Endothelial cell of umbilical vein (primary cell): ENCODE results near the gene SCAMP2. TPM values are rescaled to one million over a fixed set of nuclear protein-coding genes. Genes with fewer than 3 reads are reported as not detected.

Source experiments
- BruUV-seq: library from RNA; stranded (reverse); fragments of 400-500 nt; replicated peaks from 2 replicates; lab custom pipeline; 2021; lab: Mats Ljungman, UMichigan
- CTCF ChIA-PET: fragments of 300-600, 350-600 bp; sonication (Branson Sonifier 250); formaldehyde crosslinking; loops from one replicate; lab custom pipeline; 2021; ENCODE audit warnings: antibody characterized with exemption, inconsistent platforms; lab: Charles Lee
- POLR2A ChIA-PET: fragments of 300-600, 350-600 bp; sonication (Branson Sonifier 250); formaldehyde crosslinking; loops from one replicate; lab custom pipeline; 2021; ENCODE audit warnings: antibody characterized with exemption, inconsistent platforms; lab: Charles Lee
- DNase-seq: peaks from one replicate; pipeline ENCODE4 v3.0.0-alpha.2; 2011; ENCODE audit warnings: low read depth, low spot score
- FAIRE-seq: peaks from 2 replicates; lab custom pipeline; 2011; peaks lifted over from hg19 to GRCh38; lab: Jason Lieb, UNC
- H2AFZ ChIP-seq: 2 replicates; pipeline ENCODE4 v1.6.0; 2012; ENCODE audit warnings: low read depth, low read length, control low read depth, inconsistent platforms
- H3K27ac ChIP-seq: 2 replicates; pipeline ENCODE4 v1.5.1; 2011; ENCODE audit warnings: low read depth, mild to moderate bottlenecking, control low read depth, low read length, moderate library complexity; ENCODE audit not compliant: insufficient read depth
- H3K27me3 ChIP-seq, 2 experiments: 2 replicates each; pipeline versions ENCODE4 v1.6.0 to v1.6.1; 2011; ENCODE audit warnings: low read length in 2 of 2, mixed read lengths in 1 of 2; ENCODE audit not compliant: control insufficient read depth in 2 of 2, insufficient read depth in 2 of 2
- H3K36me3 ChIP-seq, 2 experiments: 2 replicates in 1 of 2; 3 replicates in 1 of 2; pipeline ENCODE4 v1.5.1; 2011; ENCODE audit warnings: low read length in 2 of 2, mild to moderate bottlenecking in 1 of 2, moderate library complexity in 1 of 2; ENCODE audit not compliant: control insufficient read depth in 2 of 2, insufficient read depth in 2 of 2; ENCODE audit errors: extremely low read depth in 1 of 2
- H3K4me1 ChIP-seq: 3 replicates; pipeline ENCODE4 v1.5.1; 2011; ENCODE audit warnings: mild to moderate bottlenecking, low read length; ENCODE audit not compliant: control insufficient read depth, insufficient read depth; ENCODE audit errors: extremely low read depth
- H3K4me2 ChIP-seq: 2 replicates; pipeline ENCODE4 v1.6.1; 2011; ENCODE audit warnings: low read length, control low read depth, mixed read lengths; ENCODE audit not compliant: insufficient read depth
- H3K4me3 ChIP-seq, 3 experiments: fragments of 200-600 bp in 1 of 3; sonication (generic), shearing (Covaris generic) in 1 of 3; replicated peaks in 1 of 3; 2 replicates each; pipeline ENCODE4 v1.5.1; 2011 to 2016; ENCODE audit warnings: control low read depth in 3 of 3, low read length in 3 of 3, mild to moderate bottlenecking in 2 of 3, inconsistent platforms in 1 of 3, low read depth in 1 of 3, moderate library complexity in 1 of 3; ENCODE audit not compliant: insufficient read depth in 1 of 3
- H3K79me2 ChIP-seq: 2 replicates; pipeline ENCODE4 v1.6.0; 2012; ENCODE audit warnings: low read length, inconsistent platforms; ENCODE audit not compliant: control insufficient read depth, insufficient read depth
- H3K9ac ChIP-seq: replicated peaks from 2 replicates; pipeline ENCODE3; 2011; ENCODE audit warnings: low read length, control low read depth; ENCODE audit not compliant: insufficient read depth; ENCODE audit errors: extremely low read depth
- H3K9me1 ChIP-seq: replicated peaks from 3 replicates; pipeline ENCODE4 v1.6.0; 2011; ENCODE audit warnings: mild to moderate bottlenecking, low read length; ENCODE audit not compliant: control insufficient read depth, insufficient read depth; ENCODE audit errors: extremely low read depth
- H3K9me3 ChIP-seq: replicated peaks from 2 replicates; pipeline ENCODE4 v1.5.1; 2012; ENCODE audit warnings: low read length, inconsistent platforms; ENCODE audit not compliant: control insufficient read depth, insufficient read depth
- H4K20me1 ChIP-seq: replicated peaks from 2 replicates; pipeline ENCODE3; 2011; ENCODE audit warnings: mild to moderate bottlenecking, low read length; ENCODE audit not compliant: control insufficient read depth, insufficient read depth; ENCODE audit errors: extremely low read depth
- CTCF ChIP-seq, 2 donors: IDR thresholded peaks; 1 replicate in 1 of 2; 2 replicates in 1 of 2; pipeline ENCODE4 v1.5.1; 2011; ENCODE audit warnings: low read length in 2 of 2, mild to moderate bottlenecking in 2 of 2, moderate library complexity in 2 of 2, control low read depth in 1 of 2, inconsistent platforms in 1 of 2, low read depth in 1 of 2; ENCODE audit not compliant: insufficient read depth in 1 of 2; ENCODE audit errors: extremely low read depth in 1 of 2
- EZH2 ChIP-seq: IDR thresholded peaks from 2 replicates; pipeline ENCODE4 v1.6.1; 2012; ENCODE audit warnings: borderline replicate concordance, low read depth, mild to moderate bottlenecking, moderate library complexity, low read length, inconsistent platforms; ENCODE audit not compliant: severe bottlenecking
- FOS ChIP-seq: IDR thresholded peaks from 2 replicates; pipeline ENCODE4 v1.6.1; 2011; ENCODE audit warnings: mild to moderate bottlenecking, low read length, moderate library complexity, borderline replicate concordance; ENCODE audit not compliant: insufficient read depth
- GATA2 ChIP-seq: IDR thresholded peaks from 2 replicates; pipeline ENCODE4 v1.7.0; 2011; ENCODE audit warnings: low read depth, mild to moderate bottlenecking, moderate library complexity, mixed read lengths, low read length; ENCODE audit not compliant: insufficient read length, insufficient read depth
- JUN ChIP-seq: IDR thresholded peaks from 2 replicates; pipeline ENCODE4 v1.6.1; 2011; ENCODE audit warnings: borderline replicate concordance, low read depth; ENCODE audit not compliant: insufficient read length, insufficient read depth
- MAX ChIP-seq: IDR thresholded peaks from 2 replicates; pipeline ENCODE4 v1.6.1; 2011; ENCODE audit not compliant: insufficient read depth, insufficient read length
- MYC ChIP-seq: IDR thresholded peaks from one replicate; pipeline ENCODE4 v1.6.1; 2011; ENCODE audit warnings: mild to moderate bottlenecking, low read depth, low read length
- POLR2A ChIP-seq: IDR thresholded peaks from 2 replicates; pipeline ENCODE4 v1.6.1; 2012; ENCODE audit warnings: low read depth, mild to moderate bottlenecking, control low read depth, low read length
- POLR2AphosphoS5 ChIP-seq: IDR thresholded peaks from 2 replicates; pipeline ENCODE4 v1.6.1; 2012; ENCODE audit warnings: low read depth, mild to moderate bottlenecking, control low read depth, low read length, moderate library complexity; ENCODE audit not compliant: insufficient read depth
- dilution Hi-C: fragments of 300-500 bp; cut with MboI; formaldehyde crosslinking; loops from one replicate; pipeline ENCODE4 v1.15.0; 2019; ENCODE audit warnings: low sequenced_read_pairs; ENCODE audit not compliant: extremely low pct_ligation_motif_present
- intact Hi-C: fragments of 100-400 bp; cut with micrococcal nuclease; formaldehyde crosslinking; loops from one replicate; pipeline ENCODE4 v1.10.0; 2022
- polyA plus RNA-seq, 4 experiments: library from polyadenylated mRNA; depleted of rRNA in 3 of 4; stranded (reverse) in 3 of 4; unstranded in 1 of 4; fragments of >200 nt; gene quantifications; 2 replicates each; pipeline versions ENCODE4 v1.2.1 to v1.2.3, GENCODE V29; 2011 to 2012; ENCODE audit warnings: missing spikeins in 1 of 4
- total RNA-seq: library from RNA; stranded (reverse); gene quantifications from 2 replicates; pipeline ENCODE4 v1.2.3, GENCODE V29; 2021

The SCAMP2 gene
- total and polyA plus RNA-seq, 2 donors (not counting 3 experiments of a cell fraction or from before 2014, with no cell fraction given) = 67.3 to 256 TPM

GRCh38 chr15:74826921-74827320 lies 46.2 kb downstream of the SCAMP2 start:
- Histone ChIP-seq H3K27ac (no peak overlapping the region), H3K9ac (no peak overlapping the region), H3K36me3 (no peaks in the 10 kb centered on the region), H3K27me3 (peaks cover 14 to 17% of the 10 kb centered on the region in 2 experiments), H3K4me3 (no peak overlapping the region), H3K9me3 (no peaks in the 10 kb centered on the region), H2AFZ (no peak overlapping the region), H3K9me1 (no peaks in the 10 kb centered on the region), H3K4me1 (no peaks in the 10 kb centered on the region), H4K20me1 (no peaks in the 10 kb centered on the region), H3K4me2 (no peak overlapping the region), H3K79me2 (no peaks in the 10 kb centered on the region)
- POLR2A ChIA-PET = no interaction called here
- no peak for TF ChIP-seq CTCF (IDR thresholded peaks at IDR 0.05; ENCODE audit: extremely low read depth in 1 of 2, insufficient read depth in 1 of 2, low read depth in 1 of 2, low read length in 2 of 2)
- no peak for TF ChIP-seq POLR2A
- TF ChIP-seq MAX = no peak
- TF ChIP-seq POLR2AphosphoS5 = no peak
- TF ChIP-seq GATA2 = no peak
- no peak for TF ChIP-seq EZH2
- TF ChIP-seq JUN = no peak
- no peak for TF ChIP-seq FOS
- TF ChIP-seq MYC = no peak
- dilution Hi-C loops (no loop called here), intact Hi-C loops (no loop called here)
- CTCF ChIA-PET = interaction anchor here (0.8 to 3.6 kb wide), 7 partner anchors 9 to 75 kb away, joined by 3 to 19 read pairs (median 6); partner anchors contain the start of gene LMAN1L
- no peak for DNase-seq
- BruUV-seq = no TSS peak
- FAIRE-seq = no peak
